PFSK-1 (cell line): ENCODE data around the gene LSP1.

Source experiments
- FOXP2 ChIP-seq: optimal IDR thresholded peaks from 2 replicates; pipeline ENCODE3; 2011; ENCODE audit warnings: borderline replicate concordance, control low read depth, inconsistent platforms; ENCODE audit not compliant: insufficient read depth; ENCODE audit errors: extremely low read length, extremely low read depth
- POLR2AphosphoS5 ChIP-seq: IDR thresholded peaks from 2 replicates; pipeline ENCODE4 v1.6.1; 2012; ENCODE audit warnings: low read depth, mild to moderate bottlenecking, control low read depth, low read length, moderate library complexity
- REST ChIP-seq, 2 experiments: IDR thresholded peaks; 2 replicates each; pipeline versions ENCODE4 v1.6.1 to v1.8.0; 2011 to 2012; ENCODE audit warnings: low read depth in 2 of 2, low read length in 2 of 2, control low read depth in 1 of 2, inconsistent platforms in 1 of 2, mild to moderate bottlenecking in 1 of 2, moderate library complexity in 1 of 2; ENCODE audit not compliant: insufficient read depth in 1 of 2
- SIN3A ChIP-seq: IDR thresholded peaks from 2 replicates; pipeline ENCODE4 v1.6.1; 2012; ENCODE audit warnings: mild to moderate bottlenecking, low read length, moderate library complexity, borderline replicate concordance; ENCODE audit not compliant: insufficient read depth
- TAF1 ChIP-seq: IDR thresholded peaks from 2 replicates; pipeline ENCODE4 v1.6.1; 2012; ENCODE audit warnings: low read length, control low read depth, borderline replicate concordance; ENCODE audit not compliant: insufficient read depth

DNA sequence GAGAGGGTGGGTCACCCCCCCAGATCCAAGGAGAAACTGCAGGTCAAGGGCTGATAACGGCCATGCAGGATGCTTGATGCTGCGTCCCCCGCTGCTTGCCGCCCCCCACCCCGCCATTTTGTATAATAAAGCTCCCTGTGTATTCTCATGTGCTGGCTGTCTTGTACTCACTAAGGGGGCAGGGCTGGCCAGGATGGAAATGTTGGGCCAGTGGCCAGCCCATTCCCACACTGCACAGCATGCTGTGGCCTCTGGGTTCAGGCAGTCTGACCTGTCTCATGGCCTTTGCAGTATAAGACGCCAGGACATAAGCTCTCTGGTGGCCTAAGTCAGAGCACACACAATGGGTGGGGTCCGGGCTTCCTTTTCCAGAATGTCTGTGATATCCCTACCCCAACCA lies 39.2 kb downstream of the LSP1 start:
- TF ChIP-seq TAF1 (no peak), POLR2AphosphoS5 (no peak), SIN3A (no peak), REST (IDR thresholded peaks at IDR 0.05; ENCODE audit: insufficient read depth in 1 of 2, low read depth in 2 of 2, low read length in 2 of 2) (no peak), FOXP2 (no peak)
